Cardiac muscle cell (in vitro differentiated cells and primary cell): ENCODE results near the gene TWIST2. TPM values are rescaled to one million over a fixed set of nuclear protein-coding genes. Genes with fewer than 3 reads are reported as not detected.

Experiments
- DNase-seq, 2 donors: peaks; one replicate each; pipeline versions ENCODE4 v3.0.0 to v3.0.0-alpha.2; 2010 to 2017; ENCODE audit warnings: low read depth in 1 of 2, low spot score in 1 of 2
- H3K27ac ChIP-seq: fragments of 200-600 bp; sonication (generic); 2 replicates; pipeline ENCODE4 v1.5.1; 2016
- H3K27me3 ChIP-seq: fragments of 200-600 bp; sonication (generic); 2 replicates; pipeline ENCODE4 v1.6.0; 2016; ENCODE audit warnings: control low read depth
- H3K36me3 ChIP-seq: fragments of 200-600 bp; sonication (generic); 2 replicates; pipeline ENCODE4 v1.5.1; 2016; ENCODE audit warnings: control low read depth
- H3K4me1 ChIP-seq: fragments of 200-600 bp; sonication (generic); 2 replicates; pipeline ENCODE4 v1.8.1; 2017; ENCODE audit warnings: low read depth, mild to moderate bottlenecking, mixed run types
- H3K4me3 ChIP-seq: fragments of 200-600 bp; sonication (generic); 2 replicates; pipeline ENCODE4 v1.5.1; 2016; ENCODE audit warnings: mild to moderate bottlenecking
- H3K9me3 ChIP-seq: fragments of 200-600 bp; sonication (generic); 2 replicates; pipeline ENCODE4 v1.5.1; 2017; ENCODE audit warnings: low read depth, mild to moderate bottlenecking, control low read depth
- CTCF ChIP-seq: IDR thresholded peaks from 2 replicates; pipeline ENCODE4 v1.5.1; 2012; ENCODE audit warnings: low read depth, mild to moderate bottlenecking, low read length
- polyA plus RNA-seq: library from polyadenylated mRNA; unstranded; fragments of >200 nt; fragmentation: Nextera tagmentation; extraction: Ambion mirVana; gene quantifications from 2 replicates; pipeline ENCODE4 v1.2.1, GENCODE V29; 2016
- total RNA-seq: library from RNA; depleted of rRNA; stranded (reverse); fragments of >200 nt; gene quantifications from 2 replicates; pipeline ENCODE4 v1.2.3, GENCODE V29; 2016

Gene TWIST2
- total and polyA plus RNA-seq, 2 experiments from 2014 or later = not detected

- H3K4me1 ChIP-seq = no peaks in the 10 kb centered on the region
- no peaks in the 10 kb centered on the region for H3K9me3 ChIP-seq
- H3K4me3 ChIP-seq = no peak overlapping the region
- TF ChIP-seq CTCF = no peak
- no peaks in the 10 kb centered on the region for H3K27me3 ChIP-seq
- H3K36me3 ChIP-seq = no peaks in the 10 kb centered on the region
- DNase-seq = no peak
- H3K27ac ChIP-seq = no peak overlapping the region
These were observed 18.9 kb downstream of the TWIST2 start for GRCh38 chr2:238866656-238867277.

GRCh38 chr2:238868067-238868524 is 20.2 kb downstream of the TWIST2 start:
- no peaks in the 10 kb centered on the region for H3K9me3 ChIP-seq
- H3K4me1 ChIP-seq = no peaks in the 10 kb centered on the region
- no peak overlapping the region for H3K4me3 ChIP-seq
- H3K36me3 ChIP-seq = no peaks in the 10 kb centered on the region
- DNase-seq = peak in 1 of 2 donors; percentile 49
- TF ChIP-seq CTCF = no peak
- H3K27me3 ChIP-seq = no peaks in the 10 kb centered on the region
- H3K27ac ChIP-seq = no peak overlapping the region

GRCh38 chr2:238868616-238869292 is 20.9 kb downstream of the TWIST2 start:
- Histone ChIP-seq H3K4me3 (no peak overlapping the region), H3K4me1 (no peaks in the 10 kb centered on the region), H3K27me3 (no peaks in the 10 kb centered on the region), H3K36me3 (no peaks in the 10 kb centered on the region), H3K9me3 (no peaks in the 10 kb centered on the region), H3K27ac (no peak overlapping the region)
- no peak for TF ChIP-seq CTCF
- peak in 1 of 2 donors; percentile 82 for DNase-seq

GRCh38 chr2:238869293-238870124 is 21.6 kb downstream of the TWIST2 start:
- no peak for TF ChIP-seq CTCF
- H3K27me3 ChIP-seq = no peaks in the 10 kb centered on the region
- DNase-seq = peak in 1 of 2 donors; percentile 45
- no peak overlapping the region for H3K4me3 ChIP-seq
- no peaks in the 10 kb centered on the region for H3K4me1 ChIP-seq
- H3K9me3 ChIP-seq = no peaks in the 10 kb centered on the region
- H3K27ac ChIP-seq = no peak overlapping the region
- no peaks in the 10 kb centered on the region for H3K36me3 ChIP-seq

- no peaks in the 10 kb centered on the region for H3K36me3 ChIP-seq
- no peaks in the 10 kb centered on the region for H3K9me3 ChIP-seq
- no peak for DNase-seq
- no peak overlapping the region for H3K4me3 ChIP-seq
- no peak for TF ChIP-seq CTCF
- H3K27me3 ChIP-seq = no peaks in the 10 kb centered on the region
- H3K4me1 ChIP-seq = no peaks in the 10 kb centered on the region
- no peak overlapping the region for H3K27ac ChIP-seq
These were observed 22.4 kb downstream of the TWIST2 start for GRCh38 chr2:238870261-238870660.
